CD4-positive, alpha-beta memory T cell (primary cell): ENCODE data around the gene PRR20D. TPM values are rescaled to one million over a fixed set of nuclear protein-coding genes. Genes with fewer than 3 reads are reported as not detected.
"Not testable (repeated sequence)": the region's sequence is repeated elsewhere in the genome, so short reads cannot be mapped to it uniquely, and the experiment has no call there.

ENCODE experiments used
- CTCF ChIA-PET: fragments of 350-600 bp; sonication (Branson Sonifier 250); formaldehyde crosslinking; loops from one replicate; lab custom pipeline; 2021; ENCODE audit warnings: inconsistent platforms; ENCODE audit not compliant: partially characterized antibody; lab: Charles Lee
- POLR2A ChIA-PET: fragments of 350-600 bp; sonication (Branson Sonifier 250); formaldehyde crosslinking; loops from one replicate; lab custom pipeline; 2021; ENCODE audit not compliant: partially characterized antibody; lab: Charles Lee
- DNase-seq, 5 donors: peaks; one replicate each; pipeline versions ENCODE4 v3.0.0 to v3.0.0-alpha.2; 2020 to 2022; ENCODE audit warnings: mixed read lengths in 1 of 5
- H3K27ac ChIP-seq: one replicate; pipeline ENCODE4 v1.7.0; 2013; ENCODE audit warnings: low read depth, low read length
- H3K27me3 ChIP-seq: 2 replicates; pipeline ENCODE4 v1.7.0; 2013; ENCODE audit warnings: mild to moderate bottlenecking, low read length, moderate library complexity; ENCODE audit not compliant: insufficient read depth
- H3K36me3 ChIP-seq: 2 replicates; pipeline ENCODE4 v1.7.0; 2013; ENCODE audit warnings: mild to moderate bottlenecking, low read length, moderate library complexity; ENCODE audit not compliant: insufficient read depth
- H3K4me1 ChIP-seq: 2 replicates; pipeline ENCODE4 v1.7.0; 2013; ENCODE audit warnings: mild to moderate bottlenecking, low read length, moderate library complexity; ENCODE audit not compliant: insufficient read depth
- H3K4me3 ChIP-seq, 2 donors: one replicate each; pipeline ENCODE4 v1.7.0; 2013; ENCODE audit warnings: low read length in 2 of 2, mild to moderate bottlenecking in 1 of 2
- H3K9me3 ChIP-seq, 2 donors: one replicate each; pipeline ENCODE4 v1.7.0; 2013; ENCODE audit warnings: low read length in 2 of 2, control low read depth in 1 of 2; ENCODE audit not compliant: control insufficient read depth in 1 of 2
- H3K27ac Mint-ChIP-seq, 7 donors: one replicate each; pipeline ENCODE4 v1.8.0; 2020 to 2021; ENCODE audit warnings: mixed read lengths in 7 of 7, mild to moderate bottlenecking in 6 of 7, inconsistent platforms in 3 of 7, moderate library complexity in 3 of 7
- H3K27me3 Mint-ChIP-seq, 2 donors: one replicate each; pipeline ENCODE4 v1.8.0; 2020 to 2021; ENCODE audit warnings: mixed read lengths in 2 of 2
- H3K36me3 Mint-ChIP-seq, 2 donors: one replicate each; pipeline ENCODE4 v1.8.0; 2020 to 2021; ENCODE audit warnings: mixed read lengths in 2 of 2, inconsistent platforms in 1 of 2, mild to moderate bottlenecking in 1 of 2
- H3K4me1 Mint-ChIP-seq, 4 donors: one replicate each; pipeline ENCODE4 v1.8.0; 2020 to 2021; ENCODE audit warnings: mixed read lengths in 4 of 4, mild to moderate bottlenecking in 1 of 4
- H3K4me3 Mint-ChIP-seq, 8 donors: one replicate each; pipeline ENCODE4 v1.8.0; 2020 to 2021; ENCODE audit warnings: mixed read lengths in 8 of 8, mild to moderate bottlenecking in 7 of 8, moderate library complexity in 6 of 8, inconsistent platforms in 3 of 8
- H3K9me3 Mint-ChIP-seq, 8 donors: one replicate each; pipeline ENCODE4 v1.8.0; 2020 to 2021; ENCODE audit warnings: mixed read lengths in 8 of 8, mild to moderate bottlenecking in 5 of 8, inconsistent platforms in 3 of 8, moderate library complexity in 1 of 8
- intact Hi-C: fragments of 100-400 bp; cut with micrococcal nuclease; formaldehyde crosslinking; loops from one replicate; pipeline ENCODE4 v1.15.1; 2023
- polyA plus RNA-seq, 2 donors: library from polyadenylated mRNA; unstranded; fragments of 300-500 nt; fragmentation: Illumina TruSeq; gene quantifications; one replicate each; pipeline ENCODE4 v1.2.3, GENCODE V29; 2021
- total RNA-seq, 2 experiments: library from RNA; stranded (reverse); gene quantifications; one replicate each; pipeline ENCODE4 v1.2.3, GENCODE V29; 2021

Gene PRR20D
- total and polyA plus RNA-seq, 4 experiments from 2014 or later, result not detected

- H3K4me3 ChIP-seq, H3K36me3 ChIP-seq, H3K27ac ChIP-seq, H3K4me1 ChIP-seq, H3K4me3 Mint-ChIP-seq, CTCF ChIA-PET, DNase-seq, H3K4me1 Mint-ChIP-seq, POLR2A ChIA-PET, H3K27me3 ChIP-seq, H3K27me3 Mint-ChIP-seq, H3K36me3 Mint-ChIP-seq, H3K9me3 ChIP-seq, H3K9me3 Mint-ChIP-seq, intact Hi-C loops, H3K27ac Mint-ChIP-seq: not testable (repeated sequence)
Observed at GRCh38 chr13:57140235-57140968, 20.0 kb upstream of the PRR20D start, which contains the start of gene PRR20A. TSS of gene PRR20A (plus strand) at chr13:57140918. CDS start at chr13:57141305, 387 bp downstream.

GRCh38 chr13:57147188-57147587 lies 13.2 kb upstream of the PRR20D start, which contains the start of gene PRR20B:
TSS of gene PRR20B (plus strand) at chr13:57147488. CDS start at chr13:57147875, 387 bp downstream.
- H3K4me3 Mint-ChIP-seq, H3K27ac Mint-ChIP-seq, H3K27me3 Mint-ChIP-seq, H3K9me3 ChIP-seq, H3K27me3 ChIP-seq, H3K27ac ChIP-seq, H3K4me3 ChIP-seq, H3K4me1 Mint-ChIP-seq, H3K9me3 Mint-ChIP-seq, H3K36me3 ChIP-seq, H3K4me1 ChIP-seq, H3K36me3 Mint-ChIP-seq, CTCF ChIA-PET, DNase-seq, POLR2A ChIA-PET, intact Hi-C loops: not testable (repeated sequence)

- H3K36me3 Mint-ChIP-seq, H3K27ac Mint-ChIP-seq, H3K9me3 Mint-ChIP-seq, H3K27me3 Mint-ChIP-seq, DNase-seq, H3K4me3 Mint-ChIP-seq, intact Hi-C loops, CTCF ChIA-PET, H3K27ac ChIP-seq, H3K36me3 ChIP-seq, H3K4me1 ChIP-seq, H3K4me1 Mint-ChIP-seq, H3K27me3 ChIP-seq, H3K9me3 ChIP-seq, POLR2A ChIA-PET, H3K4me3 ChIP-seq: not testable (repeated sequence)
Observed at GRCh38 chr13:57148106-57148505, 12.3 kb upstream of the PRR20D start.

GRCh38 chr13:57153761-57154160 lies 6.7 kb upstream of the PRR20D start, which contains the start of gene PRR20C:
TSS of gene PRR20C (plus strand) at chr13:57154061. CDS start at chr13:57154448, 387 bp downstream.
- POLR2A ChIA-PET, H3K4me1 ChIP-seq, DNase-seq, H3K27ac ChIP-seq, H3K9me3 Mint-ChIP-seq, H3K4me3 Mint-ChIP-seq, H3K27ac Mint-ChIP-seq, intact Hi-C loops, H3K36me3 Mint-ChIP-seq, CTCF ChIA-PET, H3K36me3 ChIP-seq, H3K4me1 Mint-ChIP-seq, H3K4me3 ChIP-seq, H3K9me3 ChIP-seq, H3K27me3 ChIP-seq, H3K27me3 Mint-ChIP-seq: not testable (repeated sequence)

- H3K4me1 ChIP-seq, H3K4me1 Mint-ChIP-seq, POLR2A ChIA-PET, H3K36me3 Mint-ChIP-seq, H3K36me3 ChIP-seq, intact Hi-C loops, H3K4me3 ChIP-seq, H3K4me3 Mint-ChIP-seq, DNase-seq, H3K27me3 Mint-ChIP-seq, CTCF ChIA-PET, H3K27me3 ChIP-seq, H3K9me3 Mint-ChIP-seq, H3K27ac Mint-ChIP-seq, H3K9me3 ChIP-seq, H3K27ac ChIP-seq: not testable (repeated sequence)
Observed at GRCh38 chr13:57166897-57167296, 6.5 kb downstream of the PRR20D start, which contains the start of gene PRR20E. TSS of gene PRR20E (plus strand) at chr13:57167197. CDS start at chr13:57167584, 387 bp downstream.

GRCh38 chr13:57191667-57192066 lies 31.2 kb downstream of the PRR20D start:
- CTCF ChIA-PET, result no interaction called here
- Mint-ChIP-seq H3K4me1 (no peaks in the 10 kb centered on the region), H3K27ac (no peak overlapping the region), H3K27me3 (no peaks in the 10 kb centered on the region), H3K4me3 (no peak overlapping the region), H3K36me3 (no peaks in the 10 kb centered on the region), H3K9me3 (peaks cover 0 to 4% (median under 1%) of the 10 kb centered on the region in 8 donors)
- H3K27me3 ChIP-seq, result no peaks in the 10 kb centered on the region
- no peak overlapping the region for H3K4me3 ChIP-seq
- DNase-seq, result no peak
- H3K9me3 ChIP-seq, result no peaks in the 10 kb centered on the region
- no peaks in the 10 kb centered on the region for H3K36me3 ChIP-seq
- POLR2A ChIA-PET, result no interaction called here
- H3K4me1 ChIP-seq, result no peaks in the 10 kb centered on the region
- H3K27ac ChIP-seq, result no peak overlapping the region
- intact Hi-C loops, result no loop called here

GRCh38 chr13:57212989-57213388 lies 52.6 kb downstream of the PRR20D start:
- Mint-ChIP-seq H3K36me3 (no peaks in the 10 kb centered on the region), H3K27me3 (no peaks in the 10 kb centered on the region), H3K4me3 (no peak overlapping the region), H3K4me1 (no peaks in the 10 kb centered on the region), H3K9me3 (peaks cover 0 to 8% (median 4%) of the 10 kb centered on the region in 8 donors), H3K27ac (no peak overlapping the region)
- no peaks in the 10 kb centered on the region for H3K9me3 ChIP-seq
- no peak overlapping the region for H3K27ac ChIP-seq
- no peak for DNase-seq
- no peaks in the 10 kb centered on the region for H3K36me3 ChIP-seq
- no peak overlapping the region for H3K4me3 ChIP-seq
- no peaks in the 10 kb centered on the region for H3K27me3 ChIP-seq
- no peaks in the 10 kb centered on the region for H3K4me1 ChIP-seq
- POLR2A ChIA-PET, result no interaction called here
- intact Hi-C loops, result no loop called here
- CTCF ChIA-PET, result no interaction called here
